Amniotic stem cell (primary cell): Measurements from ENCODE around the gene FBXO27.
"Not testable (repeated sequence)": the region's sequence is repeated elsewhere in the genome, so short reads cannot be mapped to it uniquely, and the experiment has no call there.

Source experiments
- DNase-seq: peaks from one replicate; lab custom pipeline; 2025; lab: John Stamatoyannopoulos, UW

The FBXO27 gene

DNA sequence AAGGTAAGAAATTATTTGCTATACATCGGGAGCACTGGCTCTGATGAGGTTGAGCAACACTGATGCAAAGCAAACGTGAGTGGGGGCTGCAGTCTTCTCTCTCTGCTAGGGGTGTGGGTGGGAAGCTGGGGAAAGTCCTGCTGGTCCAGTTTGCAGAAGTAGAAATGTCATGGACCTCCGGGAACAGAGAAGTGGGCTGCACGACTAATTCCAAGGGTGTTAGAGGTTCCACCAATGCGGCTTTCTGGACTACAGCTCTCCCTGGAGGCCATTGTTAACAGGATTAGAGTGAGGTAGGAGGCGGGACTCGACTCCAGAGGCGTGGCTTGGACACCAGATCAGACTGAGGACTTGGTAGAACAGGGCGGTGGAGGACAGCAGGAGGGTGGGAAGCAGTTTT lies 5.7 kb upstream of the FBXO27 start:
- DNase-seq: no peak

DNA sequence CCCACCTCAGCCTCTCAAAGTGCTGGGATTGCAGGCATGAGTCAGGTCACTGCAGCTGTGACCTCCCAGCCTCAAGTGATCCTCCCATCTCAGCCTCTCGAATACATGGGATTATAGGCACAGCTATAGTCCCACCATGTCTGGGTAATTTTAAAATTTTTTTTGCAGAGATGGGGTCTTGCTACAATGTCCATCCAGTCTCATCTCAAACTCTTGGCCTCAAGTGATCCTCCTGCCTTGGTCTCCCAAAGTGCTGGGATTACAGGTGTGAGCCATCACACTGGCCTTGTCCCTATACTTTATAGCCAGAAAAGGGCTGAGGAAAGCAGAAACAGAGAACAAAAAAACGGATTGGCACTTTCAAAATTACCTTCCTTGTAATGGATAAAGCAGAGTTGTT lies 4.8 kb upstream of the FBXO27 start:
- no peak for DNase-seq

DNA sequence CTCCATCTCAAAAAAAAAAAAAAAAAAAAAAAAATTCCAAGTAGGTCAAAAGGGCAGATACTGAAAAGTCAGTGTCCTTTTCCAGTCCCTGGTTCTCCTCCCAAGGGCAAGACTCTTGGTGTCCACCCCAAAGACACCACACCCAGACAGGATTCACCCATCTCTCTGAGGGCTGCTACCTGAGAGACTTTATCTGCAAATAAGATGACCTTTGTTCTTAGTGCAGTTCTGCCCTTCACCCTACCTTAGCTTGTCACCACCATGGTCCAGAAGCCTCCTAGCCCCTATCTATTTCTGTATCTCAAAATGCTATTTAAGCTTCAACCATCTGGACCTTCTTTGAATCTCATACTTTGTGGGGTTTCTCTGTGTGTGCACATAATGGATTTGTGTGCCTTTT lies 4.2 kb upstream of the FBXO27 start:
- no peak for DNase-seq

DNA sequence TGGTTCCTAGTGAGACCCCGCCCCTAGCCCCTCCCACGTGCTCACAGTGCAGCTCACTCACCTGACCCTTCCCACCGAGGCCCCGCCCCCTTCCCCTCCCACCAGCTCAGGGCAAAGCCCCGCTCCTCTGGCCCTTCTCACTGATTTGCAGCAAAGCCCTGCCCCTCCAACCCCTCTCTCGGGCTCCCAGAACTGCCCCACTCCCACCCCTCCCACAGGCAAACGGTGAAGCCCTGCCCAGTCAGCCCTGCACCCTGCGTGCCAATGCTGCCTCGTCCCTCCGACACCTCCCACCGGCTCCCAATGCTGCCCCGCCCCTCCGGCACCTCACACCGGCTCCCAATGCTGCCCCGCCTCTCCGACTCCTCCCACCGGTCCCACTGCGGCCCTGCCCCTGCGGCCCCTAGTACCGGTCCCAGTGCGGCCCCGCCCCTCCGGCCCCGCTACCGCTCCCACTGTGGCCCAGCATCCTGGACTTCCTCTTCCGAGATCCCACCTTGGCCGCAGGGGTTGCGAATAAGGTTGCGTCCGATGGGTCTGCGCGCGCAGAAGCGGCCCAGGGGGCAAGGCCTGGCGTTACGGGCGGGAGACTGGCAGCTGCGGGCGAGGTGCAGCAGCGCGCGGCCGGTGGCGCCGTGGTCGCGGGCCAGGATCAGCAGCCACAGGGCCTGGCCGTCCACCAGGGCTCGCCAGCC lies 834 bp downstream of the FBXO27 start:
- DNase-seq: no peak

DNA sequence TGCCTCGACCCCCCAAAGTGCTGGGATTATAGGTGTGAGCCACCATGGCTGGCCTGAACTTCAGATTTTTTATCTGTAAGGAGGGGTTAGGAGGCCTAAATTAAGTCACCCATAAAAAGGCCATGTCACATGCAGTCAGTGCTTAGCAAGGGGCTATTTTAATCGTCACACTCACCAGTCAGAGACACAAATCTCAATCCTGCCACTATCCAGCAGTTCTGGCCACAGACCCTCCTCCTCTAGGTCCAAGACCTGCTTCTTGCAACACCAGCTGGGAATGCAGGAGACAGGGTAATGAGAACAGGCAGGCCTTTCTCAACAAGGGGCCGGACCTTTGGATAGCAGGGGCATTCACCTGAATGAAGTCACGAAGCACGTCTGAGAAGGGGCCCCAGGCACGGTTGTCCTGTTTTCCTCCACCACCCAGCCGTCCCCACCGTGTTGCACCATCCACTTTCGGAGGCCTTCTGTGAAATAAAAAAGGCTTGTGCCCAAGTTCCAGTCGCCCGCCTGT lies 1.4 kb downstream of the FBXO27 start:
- DNase-seq: no peak

DNA sequence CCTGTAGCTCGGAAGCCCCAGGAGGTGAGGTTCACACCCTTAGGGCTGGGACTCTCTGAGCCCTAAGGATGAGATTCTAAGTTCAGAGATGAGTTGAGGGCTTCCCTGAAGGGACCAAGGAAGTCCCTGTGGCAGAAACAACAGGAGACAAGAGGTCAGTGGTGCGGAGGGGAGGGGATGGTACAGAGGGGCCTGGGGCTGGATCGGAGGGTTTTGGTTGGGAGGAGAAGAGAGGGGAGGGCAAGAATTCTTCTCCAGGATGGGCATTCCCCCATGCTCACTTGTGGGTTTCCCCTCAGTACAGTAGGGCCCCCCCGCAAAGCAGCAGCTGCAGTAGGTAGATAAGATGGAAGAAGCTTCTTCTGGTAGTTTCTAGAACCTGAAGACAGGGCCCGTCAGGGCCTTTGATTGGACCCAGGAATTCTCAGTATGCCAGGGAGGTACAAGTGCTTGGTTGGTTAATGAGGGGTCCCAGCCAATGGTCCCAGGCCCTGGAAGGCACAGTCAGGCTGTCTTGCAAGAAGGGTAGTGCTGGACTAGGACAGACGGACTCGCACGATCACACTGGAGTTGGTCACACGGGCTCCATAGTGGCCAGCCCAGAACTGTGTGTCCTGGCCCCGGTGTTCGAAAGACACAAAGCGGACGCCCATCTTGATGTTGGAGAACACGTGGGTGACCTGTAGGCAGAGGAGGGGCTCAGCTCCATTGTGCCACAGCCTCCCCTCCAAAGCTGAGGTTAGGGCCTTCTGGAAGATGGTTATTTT lies 7.3 kb downstream of the FBXO27 start:
- DNase-seq: no peak

DNA sequence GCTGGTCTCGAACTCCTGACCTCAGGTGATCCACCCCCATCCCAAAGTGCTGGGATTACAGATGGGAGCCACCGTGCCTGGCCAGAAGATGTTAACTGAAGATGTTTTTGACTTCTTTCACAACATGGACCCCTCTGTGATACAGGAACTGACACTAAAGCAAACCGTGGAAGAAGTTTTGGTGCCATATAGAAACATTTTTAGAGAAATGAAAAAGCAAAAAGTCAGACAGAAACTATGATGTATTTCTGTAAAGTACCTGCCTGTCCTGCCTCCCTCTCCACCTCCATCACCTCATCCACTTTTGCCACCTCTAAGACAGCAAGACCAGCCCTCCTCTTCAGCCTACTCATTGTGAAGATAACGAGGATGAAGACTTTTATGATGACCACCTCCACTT lies 11.3 kb downstream of the FBXO27 start:
- no peak for DNase-seq

DNA sequence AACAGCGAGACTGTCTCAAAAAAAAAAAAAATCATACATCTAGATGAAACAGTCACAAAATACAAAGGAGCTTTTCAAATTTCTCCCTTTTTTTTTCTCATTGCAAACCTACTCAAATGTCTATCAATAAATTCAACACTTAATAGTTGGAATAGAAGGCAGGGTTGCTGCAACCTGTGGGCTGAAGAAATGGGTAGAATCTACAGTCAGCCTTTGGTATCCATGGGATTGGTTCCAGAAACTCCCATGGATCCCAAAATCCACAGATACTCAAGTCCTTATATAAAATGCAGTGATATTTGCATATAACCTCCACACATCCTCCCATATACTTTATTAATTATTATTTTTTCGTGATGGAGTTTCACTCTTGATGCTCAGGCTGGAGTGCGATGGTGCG lies 14.7 kb downstream of the FBXO27 start:
- no peak for DNase-seq

DNA sequence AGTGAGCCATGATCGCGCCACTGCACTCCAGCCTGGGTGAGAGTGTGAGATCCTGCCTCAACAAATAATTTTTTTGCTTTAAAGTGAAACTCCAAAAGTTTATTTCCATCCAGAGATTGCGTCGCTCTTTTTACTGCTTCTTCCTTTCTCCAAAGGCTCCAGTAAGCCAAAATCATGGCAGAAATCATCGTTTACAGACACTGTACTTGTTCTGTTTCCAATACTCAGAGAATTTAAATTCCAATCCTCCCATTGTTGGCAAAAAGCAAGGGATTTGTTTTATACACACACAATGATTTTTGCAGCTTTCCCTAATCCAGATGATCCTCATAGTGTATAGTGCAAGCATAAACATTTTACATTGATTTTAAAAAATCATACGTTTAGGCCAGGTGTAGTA lies 15.3 kb downstream of the FBXO27 start:
- no peak for DNase-seq

DNA sequence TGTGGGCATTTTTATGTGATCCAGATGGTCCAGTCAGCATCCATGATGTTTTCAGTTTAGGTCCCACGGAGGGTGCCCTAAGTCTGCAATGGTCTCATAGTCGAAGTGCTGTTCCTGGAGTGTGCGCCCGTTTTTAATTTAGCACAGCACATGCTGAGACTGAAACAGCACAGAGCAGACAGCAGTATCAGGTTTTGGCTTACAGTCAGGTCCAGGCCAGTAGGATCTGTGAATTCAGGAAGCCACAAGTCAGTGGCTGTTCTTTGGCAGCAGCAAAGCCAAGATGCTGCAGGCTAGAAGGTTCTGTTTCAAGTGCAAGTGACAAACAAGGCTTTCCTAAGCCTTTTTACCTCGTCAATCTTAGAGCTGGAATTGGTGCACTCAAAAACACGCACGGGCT lies 18.3 kb downstream of the FBXO27 start:
- no peak for DNase-seq

DNA sequence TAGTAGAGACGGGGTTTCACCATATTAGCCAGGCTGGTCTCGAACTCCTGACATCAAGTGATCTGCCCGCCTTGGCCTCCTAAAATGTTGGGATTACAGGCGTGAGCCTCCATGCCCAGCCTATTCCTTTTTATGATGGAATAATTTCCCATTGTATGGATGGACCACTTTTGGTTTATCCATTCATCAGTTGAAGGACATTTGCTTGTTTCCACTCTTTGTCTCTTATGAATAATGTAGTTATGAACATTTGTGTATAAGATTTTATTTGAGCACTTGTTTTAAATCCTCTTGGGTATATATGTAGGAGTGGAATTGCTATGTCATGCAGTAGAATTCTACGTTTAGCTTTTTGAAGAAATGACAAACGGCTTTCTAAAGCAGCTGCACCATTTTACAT lies 23.3 kb downstream of the FBXO27 start:
- DNase-seq: no peak

DNA sequence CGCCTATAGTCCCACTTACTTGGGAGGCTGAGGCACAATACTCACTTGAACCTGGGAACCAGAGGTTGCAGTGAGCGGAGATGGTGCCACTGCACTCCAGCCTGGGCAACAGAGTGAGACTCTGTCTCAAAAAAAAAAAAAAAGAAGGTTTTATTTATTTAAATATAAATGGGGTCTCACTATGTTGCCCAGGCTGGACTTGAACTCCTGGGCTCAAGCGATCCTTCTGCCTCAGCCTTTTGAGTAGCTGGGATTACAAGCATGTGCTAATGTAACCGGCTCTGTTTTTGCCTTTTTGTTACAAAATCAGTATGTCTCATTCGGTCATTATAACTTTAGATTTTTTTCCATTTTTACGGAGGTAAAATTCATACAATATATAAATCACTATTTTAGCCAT lies 24.2 kb downstream of the FBXO27 start:
- DNase-seq: no peak

DNA sequence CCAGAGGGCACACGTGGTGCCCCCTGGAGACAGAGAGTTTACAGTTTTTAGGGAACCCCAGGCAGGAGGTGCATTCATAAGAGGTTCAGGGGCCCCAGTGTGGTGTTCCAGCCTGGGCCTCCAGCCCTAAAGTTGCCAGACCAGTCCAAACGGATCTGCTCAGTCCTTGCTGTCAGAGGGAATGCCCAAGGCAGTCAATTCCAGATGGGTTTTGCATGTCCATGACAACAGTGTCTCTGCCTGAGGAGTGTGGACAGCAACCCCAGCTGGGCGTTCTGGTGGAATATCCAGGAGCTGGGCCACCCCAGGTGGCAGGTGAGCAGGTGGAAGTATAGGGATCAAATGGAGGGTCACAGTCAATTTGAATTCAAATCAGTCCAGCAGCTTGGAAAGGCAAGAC lies 25.3 kb downstream of the FBXO27 start:
- DNase-seq: no peak

DNA sequence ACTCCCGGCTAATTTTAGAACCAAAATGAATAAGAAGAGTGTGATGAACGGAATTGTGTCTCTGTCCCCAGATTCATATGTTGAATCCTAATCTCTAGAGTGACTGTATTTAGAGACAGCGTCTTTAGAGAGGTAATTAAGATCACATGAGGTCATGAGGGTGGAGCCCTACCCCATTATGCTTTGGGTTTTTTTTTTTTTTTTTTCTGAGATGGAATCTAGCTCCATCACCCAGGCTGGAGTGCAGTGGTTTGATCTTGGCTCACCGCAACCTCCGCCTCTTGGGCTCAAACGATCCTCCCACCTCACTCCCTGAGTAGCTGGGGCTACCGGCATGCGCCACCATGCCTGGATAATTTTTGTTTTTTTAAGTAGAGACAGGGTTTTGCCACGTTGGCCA lies 27.9 kb downstream of the FBXO27 start:
- DNase-seq: no peak

DNA sequence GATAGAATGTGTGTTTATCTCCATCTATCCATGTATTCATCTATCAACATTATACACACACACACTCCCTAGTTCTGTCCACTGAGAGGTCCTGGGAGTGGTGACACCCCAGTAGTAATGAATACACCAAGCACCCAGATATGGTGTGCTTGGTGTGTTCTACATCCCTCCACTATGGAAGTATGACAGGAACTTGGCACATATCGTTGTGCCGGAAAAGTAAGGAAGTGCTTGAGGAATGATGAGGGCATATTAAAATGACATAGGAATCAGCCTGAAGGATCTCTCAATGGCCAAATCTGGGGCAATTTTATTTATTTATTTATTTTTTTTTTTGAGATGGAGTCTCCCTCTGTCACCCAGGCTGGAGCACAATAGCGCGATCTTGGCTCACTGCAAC lies 28.6 kb downstream of the FBXO27 start:
- DNase-seq: no peak

DNA sequence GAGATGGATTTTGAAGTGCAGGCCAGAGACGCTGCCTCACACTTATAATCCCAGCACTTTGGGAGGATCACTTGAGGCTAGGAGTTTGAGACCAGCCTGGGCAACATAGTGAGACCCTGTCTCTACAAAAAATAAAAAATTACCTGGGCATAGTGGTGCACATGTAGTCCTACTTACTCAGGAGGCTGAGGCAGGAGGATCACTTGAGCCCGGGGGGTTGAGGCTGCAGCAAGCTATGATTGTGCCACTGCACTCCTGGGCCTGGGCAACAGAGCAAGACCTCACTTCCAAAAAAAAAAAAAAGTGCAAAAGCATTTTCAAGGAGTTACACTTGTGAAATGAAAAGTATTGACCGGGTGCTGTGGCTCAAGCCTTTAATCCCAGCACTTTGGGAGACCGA lies 29.2 kb downstream of the FBXO27 start:
- no peak for DNase-seq

DNA sequence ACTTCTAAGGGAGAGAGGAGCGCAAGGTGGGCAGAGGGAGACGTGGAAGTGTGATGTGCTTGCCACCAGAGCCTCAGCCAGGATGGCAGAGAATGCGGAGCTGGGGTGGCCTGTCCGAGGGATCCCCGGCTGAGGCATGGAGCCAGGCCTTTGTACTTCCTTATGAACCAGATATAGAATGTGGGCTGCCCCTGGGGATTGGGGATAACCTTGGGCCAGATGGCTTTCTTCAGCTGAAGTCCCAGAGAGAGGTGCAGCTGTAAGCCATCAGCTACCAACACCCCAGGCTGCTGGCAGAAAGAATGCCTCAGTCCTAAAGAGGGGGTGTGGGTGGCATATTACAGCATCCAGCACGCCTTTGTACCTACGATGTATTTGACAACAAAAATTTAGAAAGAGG lies 31.3 kb downstream of the FBXO27 start:
- no peak for DNase-seq

DNA sequence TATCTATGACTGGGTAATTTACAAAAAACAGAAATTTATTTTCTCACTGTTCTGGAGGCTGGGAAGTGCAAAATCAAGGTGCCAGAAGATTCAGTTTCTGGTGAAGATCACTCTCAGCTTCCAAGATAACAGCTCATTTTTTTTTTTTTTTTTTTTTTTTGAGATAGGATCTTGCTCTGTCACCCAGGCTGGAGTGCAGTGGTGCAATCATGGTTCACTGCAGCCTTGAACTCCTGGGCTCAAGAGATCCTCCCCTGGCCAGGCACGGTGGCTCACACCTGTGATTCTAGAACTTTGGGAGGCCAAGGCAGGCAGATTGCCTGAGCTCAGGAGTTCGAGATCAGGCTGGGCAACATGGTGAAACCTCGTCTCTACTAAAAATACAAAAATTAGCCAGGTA lies 34.8 kb downstream of the FBXO27 start:
- not testable (repeated sequence) for DNase-seq

DNA sequence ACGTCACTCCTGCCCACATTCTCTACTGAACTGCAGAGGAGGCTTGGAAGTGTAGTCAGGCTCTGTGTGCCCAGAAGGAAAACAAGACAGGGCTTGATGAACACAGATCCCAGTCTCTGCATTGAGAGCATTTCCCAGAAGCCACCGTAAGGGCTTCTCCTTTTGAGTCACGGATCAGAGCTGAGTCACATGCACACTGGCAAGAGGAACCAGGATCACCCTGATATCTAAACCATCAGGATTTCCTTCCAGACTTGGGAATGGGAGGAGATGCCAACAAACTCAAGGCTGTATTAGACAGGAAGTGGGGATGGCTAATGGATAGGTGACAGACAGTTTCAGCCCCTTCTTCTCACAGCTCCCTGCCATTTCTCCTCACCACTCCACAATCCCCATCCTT lies 39.1 kb downstream of the FBXO27 start:
- peak; percentile 6 for DNase-seq

DNA sequence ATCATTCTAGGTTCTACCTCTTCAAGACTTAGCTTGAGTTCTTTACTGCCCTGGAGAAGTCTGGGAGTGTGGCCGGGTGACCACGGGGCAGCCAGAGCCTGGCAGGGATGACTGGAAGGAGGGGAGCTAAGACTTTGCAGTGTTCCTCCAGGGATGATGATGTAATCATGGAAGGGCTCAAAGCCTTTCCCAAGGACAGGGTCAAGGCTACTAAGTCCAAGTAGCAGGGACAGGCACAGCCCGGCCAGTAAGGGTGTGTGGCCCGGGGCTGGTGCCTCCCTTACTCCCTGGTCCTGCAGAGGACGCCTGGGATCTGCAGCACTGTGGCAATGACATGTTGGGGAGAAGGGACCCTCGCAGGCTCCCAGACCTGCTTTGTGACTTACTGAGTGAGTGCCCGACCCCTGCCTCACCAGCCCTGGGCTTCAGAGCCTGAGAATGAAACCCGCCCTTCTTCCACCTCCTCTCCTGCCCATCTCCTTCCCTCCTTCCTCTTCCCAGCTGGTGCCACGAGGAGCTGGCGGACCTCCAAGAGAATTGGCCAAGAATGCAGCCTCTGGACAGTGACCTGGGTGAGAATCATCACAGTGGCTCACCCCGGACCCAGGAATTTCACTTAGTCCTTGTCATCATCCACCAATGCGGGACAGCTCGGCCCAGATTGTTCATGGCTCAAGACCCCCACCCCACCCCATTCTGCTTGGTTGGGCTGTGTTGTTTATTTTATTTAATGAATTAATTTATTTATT lies 41.2 kb downstream of the FBXO27 start:
- DNase-seq: no peak

DNA sequence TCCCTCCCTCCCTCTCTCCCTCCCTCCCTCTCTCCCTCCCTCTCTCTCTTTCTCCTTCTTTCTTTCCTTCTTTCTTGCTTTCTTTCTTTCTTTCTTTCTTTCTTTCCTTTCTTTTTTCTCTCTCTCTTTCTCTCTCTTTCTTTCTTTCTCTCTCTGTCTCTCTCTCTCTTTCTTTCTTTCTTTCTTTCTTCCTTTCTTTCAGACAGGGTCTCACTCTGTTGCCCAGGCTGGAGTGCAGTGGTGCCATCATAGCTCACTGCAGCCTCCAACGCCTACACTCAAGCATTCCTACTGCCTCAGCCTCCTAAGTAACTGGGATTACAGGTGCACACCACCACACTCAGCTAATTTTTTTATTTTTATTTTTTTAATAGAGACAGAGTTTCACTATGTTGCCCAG lies 42.7 kb downstream of the FBXO27 start:
- DNase-seq: not testable (repeated sequence)

DNA sequence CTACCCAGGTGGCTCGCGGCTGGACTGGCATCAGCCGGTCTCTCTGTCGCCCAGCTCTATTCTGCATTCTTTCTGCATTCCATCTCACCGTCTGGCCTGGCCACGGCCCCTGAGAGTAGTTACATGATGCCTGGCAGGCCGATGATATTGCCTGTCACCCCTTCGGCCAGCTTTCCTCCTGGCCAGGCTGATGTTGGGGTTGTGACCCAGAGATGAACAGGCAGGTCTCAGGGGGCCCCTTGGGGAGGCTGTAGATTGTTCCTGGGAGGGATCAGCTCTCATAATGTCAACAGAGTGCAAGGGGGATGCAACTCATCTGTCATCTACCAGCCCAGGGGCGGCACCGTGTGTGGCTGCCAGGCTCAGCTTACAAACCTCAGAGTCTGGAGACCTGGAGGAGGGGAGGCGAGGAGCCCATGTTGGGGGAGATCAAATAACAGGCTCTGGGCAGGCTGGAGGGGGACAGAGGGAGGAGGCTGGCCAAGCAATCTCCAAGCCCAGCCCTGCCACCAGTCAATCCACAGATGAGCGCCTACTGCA lies 43.2 kb downstream of the FBXO27 start:
- DNase-seq: no peak

DNA sequence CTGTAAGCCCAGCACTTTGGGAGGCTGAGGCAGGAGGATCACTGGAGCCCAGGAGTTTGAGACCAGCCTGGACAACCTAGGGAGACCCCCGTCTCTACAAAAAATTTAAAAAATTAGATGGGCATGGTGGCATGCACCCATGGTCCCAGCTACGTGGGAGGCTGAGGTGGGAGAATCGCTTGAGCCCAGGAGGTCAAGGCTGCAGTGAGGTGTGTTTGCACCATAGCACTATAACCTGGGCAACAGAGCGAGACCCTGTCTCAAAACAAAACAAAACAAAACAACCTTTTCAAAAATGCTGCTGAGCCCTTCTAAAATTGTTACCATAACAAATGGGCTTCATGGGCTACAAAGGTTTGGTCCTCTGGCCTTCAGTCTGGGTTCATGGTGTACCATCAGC lies 43.7 kb downstream of the FBXO27 start:
- not testable (repeated sequence) for DNase-seq
